DOHH2 (cell line): ENCODE measurements around the gene SRPX.

Experiments
- H3F3A ChIP-seq: fragments of 200-600 bp; sonication (generic), shearing (Covaris generic); 2 replicates; pipeline ENCODE4 v1.6.0; 2016; ENCODE audit warnings: antibody characterized with exemption, mild to moderate bottlenecking; ENCODE audit not compliant: control insufficient read depth, insufficient read depth
- H3K27ac ChIP-seq: fragments of 200-600 bp; sonication (generic); 2 replicates; pipeline ENCODE4 v1.5.1; 2014; ENCODE audit warnings: low read depth, mild to moderate bottlenecking, low read length, moderate library complexity
- H3K27me3 ChIP-seq: fragments of 200-600 bp; sonication (generic); 2 replicates; pipeline ENCODE4 v1.6.1; 2014; ENCODE audit warnings: mild to moderate bottlenecking, low read length, mixed read lengths; ENCODE audit not compliant: control insufficient read depth
- H3K36me3 ChIP-seq: fragments of 200-600 bp; sonication (generic); 2 replicates; pipeline ENCODE4 v1.6.1; 2014; ENCODE audit warnings: mild to moderate bottlenecking, low read length, moderate library complexity, mixed read lengths; ENCODE audit not compliant: control insufficient read depth
- H3K4me1 ChIP-seq: fragments of 200-600 bp; sonication (generic); 2 replicates; pipeline ENCODE4 v1.6.1; 2014; ENCODE audit warnings: mild to moderate bottlenecking, low read length, mixed read lengths; ENCODE audit not compliant: control insufficient read depth
- H3K4me2 ChIP-seq: fragments of 200-600 bp; sonication (generic); 2 replicates; pipeline ENCODE4 v1.6.0; 2014; ENCODE audit warnings: mild to moderate bottlenecking, low read length, moderate library complexity
- H3K4me3 ChIP-seq: fragments of 200-600 bp; sonication (generic); 2 replicates; pipeline ENCODE4 v1.5.1; 2014; ENCODE audit warnings: mild to moderate bottlenecking, low read length, mixed read lengths
- H3K79me2 ChIP-seq: fragments of 200-600 bp; sonication (generic); 2 replicates; pipeline ENCODE4 v1.6.1; 2014; ENCODE audit warnings: mild to moderate bottlenecking, low read length, mixed read lengths; ENCODE audit not compliant: control insufficient read depth
- H3K9me2 ChIP-seq: fragments of 200-600 bp; sonication (generic); replicated peaks from 2 replicates; pipeline ENCODE4 v1.6.1; 2014; ENCODE audit warnings: mild to moderate bottlenecking, low read length, mixed read lengths; ENCODE audit not compliant: control insufficient read depth
- H3K9me3 ChIP-seq: fragments of 200-600 bp; sonication (generic); 2 replicates; pipeline ENCODE4 v1.6.1; 2014; ENCODE audit warnings: antibody characterized with exemption, low read length, mixed read lengths; ENCODE audit not compliant: control insufficient read depth, insufficient read depth
- H4K20me1 ChIP-seq: fragments of 200-600 bp; sonication (generic); 2 replicates; pipeline ENCODE4 v1.6.0; 2014; ENCODE audit warnings: low read depth, mild to moderate bottlenecking, antibody characterized with exemption, low read length, moderate library complexity; ENCODE audit not compliant: control insufficient read depth, insufficient read depth
- CTCF ChIP-seq: fragments of 200-600 bp; sonication (generic); IDR thresholded peaks from one replicate; pipeline ENCODE4 v1.5.1; 2014; ENCODE audit warnings: antibody characterized with exemption, mild to moderate bottlenecking, low read depth, low read length; ENCODE audit not compliant: poor library complexity, severe bottlenecking
- EZH2phosphoT487 ChIP-seq: fragments of 200-600 bp; sonication (generic); IDR thresholded peaks from 2 replicates; pipeline ENCODE4 v1.6.1; 2017; ENCODE audit warnings: borderline replicate concordance, mild to moderate bottlenecking, antibody characterized with exemption, low read length, moderate library complexity, mixed read lengths

The SRPX gene

GRCh38 chrX:38260231-38260630 is 39.6 kb upstream of the SRPX start:
- no peaks in the 10 kb centered on the region for H3K79me2 ChIP-seq
- H3K36me3 ChIP-seq = no peaks in the 10 kb centered on the region
- no peaks in the 10 kb centered on the region for H3K4me1 ChIP-seq
- H3K9me3 ChIP-seq = no peaks in the 10 kb centered on the region
- H3K4me2 ChIP-seq = no peak overlapping the region
- H3K27ac ChIP-seq = no peak overlapping the region
- H3F3A ChIP-seq = no peaks in the 10 kb centered on the region
- no peak overlapping the region for H3K4me3 ChIP-seq
- H4K20me1 ChIP-seq = no peaks in the 10 kb centered on the region
- TF ChIP-seq CTCF = peak; percentile 37
- no peak for TF ChIP-seq EZH2phosphoT487
- no peaks in the 10 kb centered on the region for H3K9me2 ChIP-seq
- H3K27me3 ChIP-seq = no peaks in the 10 kb centered on the region

- no peaks in the 10 kb centered on the region for H3K79me2 ChIP-seq
Measured at GRCh38 chrX:38256019-38256418, 35.3 kb upstream of the SRPX start.

GRCh38 chrX:38249965-38250364 is 29.3 kb upstream of the SRPX start:
- Histone ChIP-seq H3K9me3 (no peaks in the 10 kb centered on the region), H3K36me3 (no peaks in the 10 kb centered on the region)
- TF ChIP-seq CTCF (no peak), EZH2phosphoT487 (no peak)

More at GRCh38 chrX:38256019-38256418, 35.3 kb upstream of the SRPX start:
- no peaks in the 10 kb centered on the region for H3K9me3 ChIP-seq
- TF ChIP-seq EZH2phosphoT487 (no peak), CTCF (no peak)
- no peaks in the 10 kb centered on the region for H3K9me2 ChIP-seq
- no peak overlapping the region for H3K4me2 ChIP-seq
- H3K36me3 ChIP-seq = no peaks in the 10 kb centered on the region
- no peaks in the 10 kb centered on the region for H3K27me3 ChIP-seq
- no peak overlapping the region for H3K27ac ChIP-seq
- no peaks in the 10 kb centered on the region for H4K20me1 ChIP-seq
- no peaks in the 10 kb centered on the region for H3K4me1 ChIP-seq
- no peaks in the 10 kb centered on the region for H3F3A ChIP-seq
- no peak overlapping the region for H3K4me3 ChIP-seq

GRCh38 chrX:38247051-38247450 is 26.4 kb upstream of the SRPX start:
- H3K4me1 ChIP-seq = no peaks in the 10 kb centered on the region
- TF ChIP-seq EZH2phosphoT487 = no peak
- no peak for TF ChIP-seq CTCF
- no peaks in the 10 kb centered on the region for H3K9me3 ChIP-seq
- H3F3A ChIP-seq = no peaks in the 10 kb centered on the region
- H3K36me3 ChIP-seq = no peaks in the 10 kb centered on the region
- H3K79me2 ChIP-seq = no peaks in the 10 kb centered on the region
- H3K4me3 ChIP-seq = no peak overlapping the region
- no peaks in the 10 kb centered on the region for H3K9me2 ChIP-seq
- H3K4me2 ChIP-seq = no peak overlapping the region
- no peaks in the 10 kb centered on the region for H4K20me1 ChIP-seq
- H3K27me3 ChIP-seq = no peaks in the 10 kb centered on the region
- no peak overlapping the region for H3K27ac ChIP-seq

More at GRCh38 chrX:38249965-38250364, 29.3 kb upstream of the SRPX start:
- Histone ChIP-seq H3F3A (no peaks in the 10 kb centered on the region), H3K4me1 (no peaks in the 10 kb centered on the region), H3K9me2 (no peaks in the 10 kb centered on the region), H3K79me2 (no peaks in the 10 kb centered on the region), H3K4me3 (no peak overlapping the region), H3K4me2 (no peak overlapping the region), H4K20me1 (no peaks in the 10 kb centered on the region), H3K27ac (no peak overlapping the region), H3K27me3 (no peaks in the 10 kb centered on the region)
